Glutamatergic neuron (in vitro differentiated cells): ENCODE results near the gene PRC1. TPM values are rescaled to one million over a fixed set of nuclear protein-coding genes. Genes with fewer than 3 reads are reported as not detected.
A peak's percentile ranks its signal among the peaks of the same experiment; 100 is the strongest.

Experiments
- DNase-seq: peaks from one replicate; pipeline ENCODE4 v3.0.0; 2022
- H3K27ac Mint-ChIP-seq: one replicate; pipeline ENCODE4 v1.8.0; 2020; ENCODE audit warnings: mild to moderate bottlenecking, mixed read lengths, inconsistent platforms; ENCODE audit not compliant: unreplicated experiment
- H3K27me3 Mint-ChIP-seq: one replicate; pipeline ENCODE4 v1.8.0; 2020; ENCODE audit warnings: mild to moderate bottlenecking, moderate library complexity, mixed read lengths, inconsistent platforms; ENCODE audit not compliant: unreplicated experiment
- H3K36me3 Mint-ChIP-seq: one replicate; pipeline ENCODE4 v1.8.0; 2020; ENCODE audit warnings: mild to moderate bottlenecking, mixed read lengths, inconsistent platforms; ENCODE audit not compliant: unreplicated experiment
- H3K4me1 Mint-ChIP-seq: one replicate; pipeline ENCODE4 v1.8.0; 2020; ENCODE audit warnings: mild to moderate bottlenecking, low read depth, mixed read lengths, inconsistent platforms; ENCODE audit not compliant: unreplicated experiment
- H3K4me3 Mint-ChIP-seq: one replicate; pipeline ENCODE4 v1.8.0; 2020; ENCODE audit warnings: mild to moderate bottlenecking, mixed read lengths, inconsistent platforms; ENCODE audit not compliant: unreplicated experiment
- H3K9me3 Mint-ChIP-seq: one replicate; pipeline ENCODE4 v1.8.0; 2020; ENCODE audit warnings: mild to moderate bottlenecking, moderate library complexity, mixed read lengths, inconsistent platforms; ENCODE audit not compliant: unreplicated experiment
- total RNA-seq: library from RNA; stranded (reverse); fragmentation: NEBNext Ultra II Directional; extraction: Animal tissue kit (Norgen Biotek cat#: 25700); gene quantifications from one replicate; pipeline ENCODE4 v1.2.1, GENCODE V29; 2021; ENCODE audit not compliant: unreplicated experiment
- TF ChIP-seq, protein P1 (sequence below): fragments of 200-600 bp; sonication (generic); IDR thresholded peaks from one replicate; pipeline ENCODE4 v1.5.0; 2021; ENCODE audit not compliant: partially characterized antibody, unreplicated experiment

PRC1 gene
- total RNA-seq, 1 donor from 2014 or later = 42.5 TPM

DNA sequence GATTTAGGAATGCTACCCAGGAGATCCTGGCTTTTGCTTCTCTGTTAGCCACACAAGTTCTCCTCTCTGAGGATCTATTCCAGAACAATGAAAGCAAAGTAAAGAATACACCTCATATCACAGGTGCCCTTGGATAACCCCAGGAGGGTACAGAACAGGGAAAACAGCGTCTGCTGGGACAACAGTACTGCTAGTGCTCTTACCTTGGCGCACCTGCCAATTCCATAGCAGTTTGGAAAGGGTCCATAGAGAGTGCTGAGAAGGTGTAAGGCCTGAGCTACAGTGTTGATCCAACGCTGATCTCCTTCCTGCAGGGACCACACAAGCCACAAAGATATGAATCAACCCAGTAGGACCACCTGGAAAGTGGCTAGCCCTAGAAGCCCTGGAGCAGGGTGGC is 12.9 kb upstream of the PRC1 start:
- TF ChIP-seq, protein P1, sequence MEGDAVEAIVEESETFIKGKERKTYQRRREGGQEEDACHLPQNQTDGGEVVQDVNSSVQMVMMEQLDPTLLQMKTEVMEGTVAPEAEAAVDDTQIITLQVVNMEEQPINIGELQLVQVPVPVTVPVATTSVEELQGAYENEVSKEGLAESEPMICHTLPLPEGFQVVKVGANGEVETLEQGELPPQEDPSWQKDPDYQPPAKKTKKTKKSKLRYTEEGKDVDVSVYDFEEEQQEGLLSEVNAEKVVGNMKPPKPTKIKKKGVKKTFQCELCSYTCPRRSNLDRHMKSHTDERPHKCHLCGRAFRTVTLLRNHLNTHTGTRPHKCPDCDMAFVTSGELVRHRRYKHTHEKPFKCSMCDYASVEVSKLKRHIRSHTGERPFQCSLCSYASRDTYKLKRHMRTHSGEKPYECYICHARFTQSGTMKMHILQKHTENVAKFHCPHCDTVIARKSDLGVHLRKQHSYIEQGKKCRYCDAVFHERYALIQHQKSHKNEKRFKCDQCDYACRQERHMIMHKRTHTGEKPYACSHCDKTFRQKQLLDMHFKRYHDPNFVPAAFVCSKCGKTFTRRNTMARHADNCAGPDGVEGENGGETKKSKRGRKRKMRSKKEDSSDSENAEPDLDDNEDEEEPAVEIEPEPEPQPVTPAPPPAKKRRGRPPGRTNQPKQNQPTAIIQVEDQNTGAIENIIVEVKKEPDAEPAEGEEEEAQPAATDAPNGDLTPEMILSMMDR = no peak
- Mint-ChIP-seq H3K36me3 (peaks cover 10% of the 10 kb centered on the region), H3K27me3 (no peaks in the 10 kb centered on the region), H3K4me1 (no peaks in the 10 kb centered on the region), H3K27ac (no peak overlapping the region), H3K4me3 (no peak overlapping the region), H3K9me3 (no peaks in the 10 kb centered on the region)
- no peak for DNase-seq

DNA sequence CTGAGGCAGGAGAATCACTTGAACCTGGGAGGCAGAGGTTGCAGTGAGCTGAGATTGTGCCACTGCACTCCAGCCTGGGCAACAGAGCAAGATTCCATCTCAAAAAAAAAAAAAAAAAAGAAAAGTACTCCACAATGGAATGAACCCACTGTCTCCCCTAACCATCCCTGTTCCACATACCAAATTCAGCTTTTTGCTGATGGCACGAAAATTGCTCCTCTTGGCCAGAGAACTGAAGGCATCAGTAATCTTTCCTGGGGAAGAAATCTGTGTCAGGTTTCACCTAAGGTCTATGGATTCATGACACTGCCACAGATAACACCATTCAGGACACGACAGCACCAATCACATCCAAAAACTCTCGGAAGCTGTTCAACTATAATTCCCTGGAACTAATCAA is 6.9 kb upstream of the PRC1 start:
- Mint-ChIP-seq H3K9me3 (peaks cover 2% of the 10 kb centered on the region), H3K27me3 (peaks cover 4% of the 10 kb centered on the region), H3K36me3 (peaks cover 6% of the 10 kb centered on the region), H3K4me3 (no peak overlapping the region), H3K4me1 (peaks cover 6% of the 10 kb centered on the region), H3K27ac (no peak overlapping the region)
- TF ChIP-seq, protein P1 = no peak
- DNase-seq = no peak

DNA sequence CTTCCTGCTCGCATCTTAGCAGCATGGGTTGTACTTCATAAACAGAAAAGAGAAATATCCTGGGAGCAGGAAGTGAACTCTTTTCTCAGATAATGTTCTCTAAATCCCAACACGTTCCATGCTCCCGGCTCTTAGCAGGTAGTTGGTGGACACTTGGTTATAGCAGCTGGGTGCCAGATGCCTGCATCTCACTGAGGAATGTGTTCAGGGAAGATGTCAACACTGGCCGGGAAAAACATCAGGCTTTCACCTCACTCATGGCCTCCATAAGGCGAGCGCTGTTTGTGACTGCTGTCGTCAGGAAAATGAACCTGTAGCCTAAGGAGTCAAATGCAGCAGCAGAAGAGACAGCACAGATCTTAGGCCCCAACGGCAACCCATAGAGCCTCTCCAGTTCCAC is 4.4 kb upstream of the PRC1 start:
- peaks cover 12% of the 10 kb centered on the region for H3K4me1 Mint-ChIP-seq
- TF ChIP-seq, protein P1 = no peak
- H3K27me3 Mint-ChIP-seq = peaks cover 10% of the 10 kb centered on the region
- H3K4me3 Mint-ChIP-seq = no peak overlapping the region
- H3K27ac Mint-ChIP-seq = no peak overlapping the region
- peaks cover 6% of the 10 kb centered on the region for H3K36me3 Mint-ChIP-seq
- no peak for DNase-seq
- H3K9me3 Mint-ChIP-seq = peaks cover 2% of the 10 kb centered on the region

DNA sequence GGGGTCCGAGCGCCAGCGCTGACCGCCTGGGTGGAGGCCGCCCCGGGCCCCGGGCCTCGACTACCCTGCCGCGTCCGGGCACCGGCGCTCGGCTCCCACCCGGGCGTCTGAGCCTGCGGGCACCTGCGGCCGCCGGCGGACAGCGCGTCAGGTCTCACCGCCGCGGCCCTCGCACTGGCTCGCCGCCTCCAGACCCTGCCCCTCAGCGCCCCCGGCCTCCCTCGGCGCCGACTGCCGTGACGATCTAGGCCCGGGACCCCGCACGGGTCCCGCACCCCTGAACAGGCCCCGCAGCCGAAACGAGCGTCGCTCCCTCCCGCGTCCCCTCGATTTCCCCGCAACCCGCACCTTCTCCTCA is 297 bp downstream of the PRC1 start:
- Mint-ChIP-seq H3K36me3 (no peaks in the 10 kb centered on the region), H3K27me3 (peaks cover 9% of the 10 kb centered on the region), H3K9me3 (peaks cover 8% of the 10 kb centered on the region), H3K4me1 (peaks cover 12% of the 10 kb centered on the region), H3K4me3 (peak overlapping the region; percentile 98), H3K27ac (peak overlapping the region; percentile 95)
- TF ChIP-seq, protein P1 = no peak
- peak; percentile 47 for DNase-seq

DNA sequence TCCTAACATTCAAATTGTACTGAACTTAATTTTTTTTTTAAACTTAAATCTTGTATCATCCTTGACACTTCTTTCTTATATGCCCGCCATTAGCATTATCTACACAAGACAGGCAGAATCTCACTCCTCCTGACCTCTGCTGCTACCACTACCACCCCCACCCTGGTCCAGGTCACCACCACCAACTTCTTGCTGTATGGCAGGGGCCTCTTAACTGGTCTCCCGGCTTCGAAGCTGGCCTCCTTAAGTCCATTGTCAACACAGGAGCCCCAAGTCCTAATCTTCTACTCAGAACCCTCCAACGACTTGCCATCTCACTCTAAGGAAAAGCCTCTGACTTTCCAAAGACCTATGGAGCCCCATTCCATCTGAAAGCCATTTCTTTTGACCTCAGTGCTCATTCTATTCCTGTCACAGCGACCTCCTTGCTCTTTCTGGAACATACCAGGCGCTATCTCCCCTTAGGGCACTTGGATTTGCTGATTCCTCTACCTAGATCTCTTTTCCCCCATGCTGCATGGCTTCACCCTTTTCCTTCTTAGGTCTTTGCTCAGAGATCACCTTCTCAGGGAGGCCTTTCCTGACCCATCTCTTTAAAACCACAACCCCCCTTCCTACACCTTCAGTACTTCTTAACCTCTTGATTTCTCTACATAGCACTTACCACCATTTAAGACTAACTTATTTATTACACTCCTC is 2.6 kb downstream of the PRC1 start:
- H3K4me3 Mint-ChIP-seq = peak overlapping the region; percentile 9
- no peaks in the 10 kb centered on the region for H3K36me3 Mint-ChIP-seq
- DNase-seq = no peak
- peaks cover 8% of the 10 kb centered on the region for H3K9me3 Mint-ChIP-seq
- TF ChIP-seq, protein P1 = no peak
- peaks cover 6% of the 10 kb centered on the region for H3K27me3 Mint-ChIP-seq
- peaks cover 5% of the 10 kb centered on the region for H3K4me1 Mint-ChIP-seq
- no peak overlapping the region for H3K27ac Mint-ChIP-seq
